ENCODE measurements around the gene WASF3.

DNA sequence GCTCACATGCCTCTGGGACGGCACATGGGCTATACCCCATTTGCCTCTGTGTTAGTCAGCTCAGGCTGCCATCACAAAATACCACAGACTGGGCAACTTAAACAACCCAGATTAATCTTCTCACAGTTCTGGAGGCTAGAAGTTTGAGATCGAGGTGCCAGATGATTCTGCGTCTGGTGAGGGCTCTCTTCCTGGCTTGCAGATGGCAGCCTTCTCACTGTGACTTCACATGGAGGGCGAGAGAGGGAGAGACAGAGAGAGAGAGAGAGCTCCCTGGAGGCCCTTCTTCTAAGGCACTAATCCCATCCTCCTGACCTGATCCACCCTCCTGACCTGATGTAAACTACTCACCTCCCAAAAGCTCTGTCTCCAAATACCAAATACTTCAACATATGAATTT is 148.1 kb downstream of the WASF3 start:
- no peak for TF ChIP-seq EZH2 (IDR thresholded peaks at IDR 0.05; ENCODE audit: low read depth)
- TF ChIP-seq, protein P1, sequence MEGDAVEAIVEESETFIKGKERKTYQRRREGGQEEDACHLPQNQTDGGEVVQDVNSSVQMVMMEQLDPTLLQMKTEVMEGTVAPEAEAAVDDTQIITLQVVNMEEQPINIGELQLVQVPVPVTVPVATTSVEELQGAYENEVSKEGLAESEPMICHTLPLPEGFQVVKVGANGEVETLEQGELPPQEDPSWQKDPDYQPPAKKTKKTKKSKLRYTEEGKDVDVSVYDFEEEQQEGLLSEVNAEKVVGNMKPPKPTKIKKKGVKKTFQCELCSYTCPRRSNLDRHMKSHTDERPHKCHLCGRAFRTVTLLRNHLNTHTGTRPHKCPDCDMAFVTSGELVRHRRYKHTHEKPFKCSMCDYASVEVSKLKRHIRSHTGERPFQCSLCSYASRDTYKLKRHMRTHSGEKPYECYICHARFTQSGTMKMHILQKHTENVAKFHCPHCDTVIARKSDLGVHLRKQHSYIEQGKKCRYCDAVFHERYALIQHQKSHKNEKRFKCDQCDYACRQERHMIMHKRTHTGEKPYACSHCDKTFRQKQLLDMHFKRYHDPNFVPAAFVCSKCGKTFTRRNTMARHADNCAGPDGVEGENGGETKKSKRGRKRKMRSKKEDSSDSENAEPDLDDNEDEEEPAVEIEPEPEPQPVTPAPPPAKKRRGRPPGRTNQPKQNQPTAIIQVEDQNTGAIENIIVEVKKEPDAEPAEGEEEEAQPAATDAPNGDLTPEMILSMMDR (conservative IDR thresholded peaks at IDR 0.05): no peak
